Measurements from ENCODE around the gene XYLB. TPM values are rescaled to one million over a fixed set of nuclear protein-coding genes. Genes with fewer than 3 reads are reported as not detected.

The XYLB gene
- total RNA-seq, 1 donor from 2014 or later = 10.2 TPM

DNA sequence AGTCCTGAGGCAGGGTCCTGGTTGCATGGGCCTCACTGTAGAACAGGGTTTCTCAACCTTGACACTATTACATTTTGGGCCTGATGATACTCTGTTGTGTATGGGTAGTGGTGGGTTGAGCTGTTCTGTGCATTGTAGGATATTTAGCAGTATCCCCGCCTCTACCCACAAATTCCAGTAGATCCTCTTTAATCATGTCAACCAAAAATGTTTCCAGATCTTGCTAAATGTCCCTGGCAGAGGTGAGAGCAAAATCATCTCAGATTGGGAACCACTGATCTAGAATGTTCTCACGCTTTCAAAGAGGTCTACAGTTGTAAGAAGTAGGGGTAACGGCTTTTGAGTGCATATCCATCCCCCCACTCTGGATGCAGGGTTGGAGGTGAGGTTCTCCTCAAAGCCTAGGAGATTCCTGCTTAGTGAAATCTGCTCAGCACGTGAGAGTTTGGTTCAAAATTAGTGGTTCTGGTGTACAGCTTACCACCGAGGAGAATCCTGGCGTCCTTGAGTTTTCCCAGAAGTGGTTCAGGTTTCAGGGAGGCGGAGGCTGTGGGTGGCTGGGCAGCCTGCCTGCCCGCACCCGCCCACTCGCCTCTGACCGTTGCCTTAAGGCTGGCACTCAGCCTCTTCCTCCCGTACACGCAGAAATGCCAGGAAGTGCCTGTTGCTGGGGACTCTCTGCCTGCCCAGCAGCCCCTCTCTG is 112.4 kb downstream of the XYLB start:
- Mint-ChIP-seq H3K4me1 (ENCODE audit: unreplicated experiment) (peaks cover 30% of the 10 kb centered on the region), H3K36me3 (peaks cover 14% of the 10 kb centered on the region), H3K27ac (no peak overlapping the region), H3K27me3 (no peaks in the 10 kb centered on the region), H3K9me3 (peaks cover 3% of the 10 kb centered on the region), H3K4me3 (no peak overlapping the region)
- TF ChIP-seq, protein P1, sequence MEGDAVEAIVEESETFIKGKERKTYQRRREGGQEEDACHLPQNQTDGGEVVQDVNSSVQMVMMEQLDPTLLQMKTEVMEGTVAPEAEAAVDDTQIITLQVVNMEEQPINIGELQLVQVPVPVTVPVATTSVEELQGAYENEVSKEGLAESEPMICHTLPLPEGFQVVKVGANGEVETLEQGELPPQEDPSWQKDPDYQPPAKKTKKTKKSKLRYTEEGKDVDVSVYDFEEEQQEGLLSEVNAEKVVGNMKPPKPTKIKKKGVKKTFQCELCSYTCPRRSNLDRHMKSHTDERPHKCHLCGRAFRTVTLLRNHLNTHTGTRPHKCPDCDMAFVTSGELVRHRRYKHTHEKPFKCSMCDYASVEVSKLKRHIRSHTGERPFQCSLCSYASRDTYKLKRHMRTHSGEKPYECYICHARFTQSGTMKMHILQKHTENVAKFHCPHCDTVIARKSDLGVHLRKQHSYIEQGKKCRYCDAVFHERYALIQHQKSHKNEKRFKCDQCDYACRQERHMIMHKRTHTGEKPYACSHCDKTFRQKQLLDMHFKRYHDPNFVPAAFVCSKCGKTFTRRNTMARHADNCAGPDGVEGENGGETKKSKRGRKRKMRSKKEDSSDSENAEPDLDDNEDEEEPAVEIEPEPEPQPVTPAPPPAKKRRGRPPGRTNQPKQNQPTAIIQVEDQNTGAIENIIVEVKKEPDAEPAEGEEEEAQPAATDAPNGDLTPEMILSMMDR (conservative IDR thresholded peaks at IDR 0.05) = no peak
- DNase-seq (ENCODE audit: extremely low spot score, unreplicated experiment) = no peak

DNA sequence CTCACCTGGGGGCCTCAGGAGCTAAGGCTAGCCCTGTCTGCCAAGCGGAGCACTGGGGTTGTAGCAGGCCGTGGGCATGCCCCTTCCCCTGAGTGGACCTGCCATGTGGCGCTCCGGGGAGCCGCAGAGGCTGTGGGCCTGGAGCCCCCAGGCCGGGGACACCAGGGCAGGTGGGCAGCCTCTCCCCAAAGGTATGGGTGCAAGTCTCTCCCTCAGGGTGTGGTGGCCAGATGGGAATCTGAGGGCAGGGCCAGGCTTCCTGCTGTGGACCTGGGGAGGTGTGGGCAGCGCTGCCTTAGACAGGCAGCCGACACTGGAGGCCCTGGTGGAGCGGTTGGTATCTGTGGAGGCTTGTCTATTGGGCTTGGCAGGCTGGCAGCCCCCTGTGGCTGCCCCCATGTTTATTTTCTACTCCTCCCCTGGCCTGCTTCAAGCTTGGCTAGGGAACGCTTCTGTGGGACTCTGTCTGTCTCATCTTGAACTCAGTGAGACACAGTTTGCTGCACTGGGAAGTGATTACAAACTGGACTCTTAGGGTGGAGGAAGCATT is 113.0 kb downstream of the XYLB start:
- H3K27ac Mint-ChIP-seq = no peak overlapping the region

DNA sequence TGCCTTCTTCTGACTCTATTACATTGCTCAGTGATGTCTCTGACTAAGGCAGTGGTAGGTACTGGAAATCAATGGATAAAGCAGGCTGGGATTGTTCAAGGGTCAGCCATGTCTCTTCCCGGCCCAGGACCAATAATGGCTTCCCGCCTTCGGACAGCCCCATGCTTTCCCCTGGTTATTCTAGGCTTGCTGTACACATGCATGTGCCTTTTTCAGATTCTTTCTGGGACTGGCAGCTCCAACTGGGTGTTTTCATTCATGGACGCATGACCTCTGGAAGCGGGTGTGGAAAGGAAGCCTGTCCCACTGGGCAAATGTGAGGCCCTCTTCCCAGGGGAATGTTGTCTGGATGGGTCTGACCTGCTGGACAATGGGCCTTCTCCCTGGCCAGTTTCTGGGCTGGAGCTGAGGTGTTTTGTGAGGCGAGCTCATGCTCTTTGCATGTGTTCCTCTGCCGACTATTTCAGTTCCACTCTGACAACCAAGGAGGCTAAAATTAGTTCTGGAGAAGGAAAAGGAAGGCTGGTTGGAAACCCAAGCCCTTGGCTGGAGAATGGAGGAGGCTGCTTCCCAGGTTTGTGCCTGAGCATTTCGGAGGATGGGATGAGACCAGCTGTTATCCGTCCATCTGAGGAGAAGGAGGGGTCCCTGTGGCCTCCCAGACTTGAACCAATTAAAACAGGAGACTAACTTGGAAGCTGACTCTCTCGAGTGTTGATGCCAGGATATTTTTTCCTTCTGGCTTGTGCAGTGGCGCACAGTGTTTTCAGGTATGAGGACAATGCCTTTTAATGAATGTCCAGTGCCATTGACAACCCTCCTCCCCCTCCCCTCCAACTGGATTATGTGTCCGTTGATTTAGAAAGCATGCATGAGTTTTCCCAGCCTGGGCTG is 114.0 kb downstream of the XYLB start:
- Mint-ChIP-seq H3K27ac (no peak overlapping the region), H3K4me1 (ENCODE audit: unreplicated experiment) (peaks cover 30% of the 10 kb centered on the region), H3K9me3 (peaks cover 11% of the 10 kb centered on the region), H3K36me3 (peaks cover 24% of the 10 kb centered on the region), H3K4me3 (no peak overlapping the region), H3K27me3 (no peaks in the 10 kb centered on the region)
- DNase-seq (ENCODE audit: extremely low spot score, unreplicated experiment) = no peak
- TF ChIP-seq, protein P1 (conservative IDR thresholded peaks at IDR 0.05) = no peak

More for the DNA sequence above, 113.0 kb downstream of the XYLB start:
- peaks cover 19% of the 10 kb centered on the region for H3K36me3 Mint-ChIP-seq
- H3K27me3 Mint-ChIP-seq = no peaks in the 10 kb centered on the region
- no peak for DNase-seq (ENCODE audit: extremely low spot score, unreplicated experiment)
- peaks cover 30% of the 10 kb centered on the region for H3K4me1 Mint-ChIP-seq (ENCODE audit: unreplicated experiment)
- H3K9me3 Mint-ChIP-seq = peaks cover 7% of the 10 kb centered on the region
- H3K4me3 Mint-ChIP-seq = no peak overlapping the region
- TF ChIP-seq, protein P1 (conservative IDR thresholded peaks at IDR 0.05) = no peak

Other genes starting within 250 kb of the XYLB start
- 81.2 and 118 TPM in 2 replicates for gene ACAA1, start 209.7 kb upstream of the XYLB start, total RNA-seq (ENCODE audit: low replicate concordance)
- 31.1 and 55.6 TPM in 2 replicates for gene MYD88, start 208.1 kb upstream of the XYLB start, total RNA-seq (ENCODE audit: low replicate concordance)
- gene OXSR1, start 181.2 kb upstream of the XYLB start, total RNA-seq (ENCODE audit: low replicate concordance) = 41.1 and 51.1 TPM in 2 replicates
- 0.60 and 0.79 TPM in 2 replicates for gene SLC22A13, start 81.0 kb upstream of the XYLB start, total RNA-seq (ENCODE audit: low replicate concordance)
- gene SLC22A14, start 64.5 kb upstream of the XYLB start, total RNA-seq (ENCODE audit: low replicate concordance) = 0.29 TPM in 1 of 2 replicates, not detected in the other
- 27.1 and 42.8 TPM in 2 replicates for gene ACVR2B, start 107.1 kb downstream of the XYLB start, total RNA-seq (ENCODE audit: low replicate concordance)
- 6.7 and 16.8 TPM in 2 replicates for gene EXOG, start 149.6 kb downstream of the XYLB start, total RNA-seq (ENCODE audit: low replicate concordance)

Data from type B pancreatic cell (in vitro differentiated cells).